Measurements from ENCODE around the gene NBEAL1.

- TF ChIP-seq POLR2A (IDR thresholded peaks at IDR 0.05): no peak
- TF ChIP-seq, protein P1, sequence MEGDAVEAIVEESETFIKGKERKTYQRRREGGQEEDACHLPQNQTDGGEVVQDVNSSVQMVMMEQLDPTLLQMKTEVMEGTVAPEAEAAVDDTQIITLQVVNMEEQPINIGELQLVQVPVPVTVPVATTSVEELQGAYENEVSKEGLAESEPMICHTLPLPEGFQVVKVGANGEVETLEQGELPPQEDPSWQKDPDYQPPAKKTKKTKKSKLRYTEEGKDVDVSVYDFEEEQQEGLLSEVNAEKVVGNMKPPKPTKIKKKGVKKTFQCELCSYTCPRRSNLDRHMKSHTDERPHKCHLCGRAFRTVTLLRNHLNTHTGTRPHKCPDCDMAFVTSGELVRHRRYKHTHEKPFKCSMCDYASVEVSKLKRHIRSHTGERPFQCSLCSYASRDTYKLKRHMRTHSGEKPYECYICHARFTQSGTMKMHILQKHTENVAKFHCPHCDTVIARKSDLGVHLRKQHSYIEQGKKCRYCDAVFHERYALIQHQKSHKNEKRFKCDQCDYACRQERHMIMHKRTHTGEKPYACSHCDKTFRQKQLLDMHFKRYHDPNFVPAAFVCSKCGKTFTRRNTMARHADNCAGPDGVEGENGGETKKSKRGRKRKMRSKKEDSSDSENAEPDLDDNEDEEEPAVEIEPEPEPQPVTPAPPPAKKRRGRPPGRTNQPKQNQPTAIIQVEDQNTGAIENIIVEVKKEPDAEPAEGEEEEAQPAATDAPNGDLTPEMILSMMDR (IDR thresholded peaks at IDR 0.05): no peak
Observed at GRCh38 chr2:203200866-203201265, 186.2 kb downstream of the NBEAL1 start.
